Stimulated activated CD4-positive, alpha-beta T cell treated with anti-CD3 and anti-CD28 coated beads, Interleukin-4, amount 100 ng/mL, for 1 hour (primary cell): ENCODE results near the gene PRIM2.
"Not testable (repeated sequence)": the region's sequence is repeated elsewhere in the genome, so short reads cannot be mapped to it uniquely, and the experiment has no call there.

Experiments
- DNase-seq: peaks from one replicate; pipeline ENCODE4 v3.0.0-alpha.2; 2020

PRIM2 gene

DNA sequence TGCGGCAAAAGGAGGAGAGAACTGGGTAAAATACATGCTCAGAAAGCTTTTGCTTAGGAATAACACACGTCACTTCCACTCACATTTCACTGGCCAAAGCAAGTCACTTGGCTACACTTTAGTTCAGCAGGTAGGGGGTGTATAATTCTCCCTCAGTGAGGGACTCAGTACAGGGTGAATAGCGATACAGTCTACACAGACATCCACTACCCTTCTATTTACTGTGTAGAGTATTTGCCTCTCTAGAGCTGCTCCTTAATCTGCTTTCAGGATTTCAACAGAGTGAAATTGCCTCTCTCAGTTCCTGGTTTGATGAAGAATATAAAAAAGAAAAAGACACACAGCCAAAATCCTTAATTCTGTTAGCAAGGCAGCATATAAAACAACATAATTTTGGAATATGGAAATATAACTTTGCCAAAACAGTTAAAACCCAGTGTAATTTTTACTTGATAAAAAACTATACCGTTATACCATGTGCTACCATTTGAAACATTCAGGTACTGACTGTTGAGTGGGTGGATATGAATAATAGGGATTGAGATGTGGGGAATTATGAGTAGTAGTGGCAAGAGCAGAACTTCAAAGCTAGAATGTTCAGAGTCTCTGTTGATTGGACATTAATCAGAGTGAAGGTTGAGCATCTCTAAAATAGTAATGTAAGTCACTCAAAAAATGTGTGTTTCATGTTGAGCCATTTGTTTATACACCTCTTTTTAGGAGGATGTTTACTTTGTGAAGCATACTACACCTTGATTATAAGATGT, 51.7 kb downstream of the PRIM2 start:
- not testable (repeated sequence) for DNase-seq

GRCh38 chr6:57371779-57372178, 54.3 kb downstream of the PRIM2 start:
- DNase-seq, result not testable (repeated sequence)

- not testable (repeated sequence) for DNase-seq
Observed at GRCh38 chr6:57374764-57375163, 57.3 kb downstream of the PRIM2 start.

GRCh38 chr6:57376083-57376482, 58.7 kb downstream of the PRIM2 start:
- DNase-seq, result not testable (repeated sequence)

GRCh38 chr6:57389038-57389592, 71.7 kb downstream of the PRIM2 start:
- not testable (repeated sequence) for DNase-seq

DNA sequence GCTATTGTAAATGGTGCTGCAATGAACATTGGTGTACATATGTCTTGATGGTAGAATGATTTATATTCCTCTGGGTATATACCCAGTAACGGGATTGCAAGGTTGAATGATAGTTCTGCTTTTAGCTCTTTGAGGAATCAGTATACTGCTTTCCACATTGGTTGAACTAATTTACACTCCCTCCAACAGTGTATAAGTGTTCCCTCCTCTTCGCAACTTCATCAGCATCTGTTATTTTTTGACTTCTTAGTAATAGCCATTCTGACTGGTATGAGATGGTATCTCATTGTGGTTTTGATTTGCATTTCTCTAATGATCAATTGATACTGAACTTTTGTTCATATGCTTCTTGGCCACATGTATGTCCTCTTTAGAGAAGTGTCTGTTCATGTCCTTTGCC, 73.4 kb downstream of the PRIM2 start:
- not testable (repeated sequence) for DNase-seq

GRCh38 chr6:57392047-57392446, 74.6 kb downstream of the PRIM2 start:
- DNase-seq, result not testable (repeated sequence)

DNA sequence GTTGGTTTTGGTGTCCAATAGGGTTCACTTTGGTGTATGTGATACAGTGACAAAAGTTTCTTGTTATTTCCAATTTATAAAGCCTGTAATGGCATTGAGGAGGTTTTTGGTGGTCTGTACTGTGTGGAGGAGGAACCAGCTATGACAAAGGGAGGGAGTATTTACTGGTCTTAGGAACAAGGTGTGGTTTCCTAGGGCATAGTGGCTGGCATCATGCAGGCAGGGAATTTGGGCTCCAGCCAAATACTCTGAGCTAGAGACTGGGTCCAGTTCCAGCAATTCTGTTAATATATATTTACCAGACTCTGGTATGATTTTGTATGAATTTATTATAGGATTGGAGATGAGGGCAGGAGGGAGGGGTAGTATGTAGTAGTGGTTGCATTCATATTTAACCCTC, 101.9 kb downstream of the PRIM2 start:
- not testable (repeated sequence) for DNase-seq

DNA sequence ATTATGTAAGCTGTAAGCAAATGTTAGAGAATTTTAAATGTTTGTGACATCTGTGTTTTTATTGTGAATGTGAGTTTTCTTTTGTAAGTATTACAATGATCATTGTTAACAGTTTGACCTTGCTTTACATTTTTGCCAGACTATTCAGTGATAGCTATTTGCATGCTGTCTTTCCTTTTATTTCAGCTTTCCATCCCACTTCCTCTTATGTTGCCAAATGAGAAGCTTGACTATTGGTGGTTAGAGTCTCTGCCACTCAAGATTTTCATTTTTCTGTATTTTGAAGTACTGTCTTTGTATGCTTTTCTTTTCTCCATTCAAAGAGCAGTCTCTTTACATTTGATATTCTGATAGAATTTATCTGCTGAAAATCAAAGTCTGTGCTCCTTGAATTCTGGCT, 104.1 kb downstream of the PRIM2 start:
- DNase-seq, result no peak

GRCh38 chr6:57423468-57423867, 106.0 kb downstream of the PRIM2 start:
- no peak for DNase-seq

DNA sequence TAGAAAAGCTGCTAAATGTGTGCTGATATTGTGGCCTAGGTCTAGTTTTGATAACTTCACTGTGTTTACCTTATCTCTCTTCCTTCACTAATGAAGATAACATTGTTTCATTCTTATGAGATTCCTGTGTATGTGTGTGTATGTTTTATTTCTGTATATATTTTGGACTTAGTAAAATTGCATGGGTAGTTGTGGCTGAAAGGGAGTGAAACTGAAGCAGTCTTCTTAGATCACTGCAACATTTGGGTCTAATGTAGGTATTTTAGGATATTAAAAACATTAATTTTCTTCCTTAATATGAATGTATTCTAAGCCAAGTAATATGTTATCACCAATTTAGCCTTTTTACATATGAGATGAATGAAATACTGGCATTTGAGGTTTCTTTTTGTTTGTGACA, 114.3 kb downstream of the PRIM2 start:
- DNase-seq, result not testable (repeated sequence)

GRCh38 chr6:57432157-57432556, 114.7 kb downstream of the PRIM2 start:
- DNase-seq, result no peak

DNA sequence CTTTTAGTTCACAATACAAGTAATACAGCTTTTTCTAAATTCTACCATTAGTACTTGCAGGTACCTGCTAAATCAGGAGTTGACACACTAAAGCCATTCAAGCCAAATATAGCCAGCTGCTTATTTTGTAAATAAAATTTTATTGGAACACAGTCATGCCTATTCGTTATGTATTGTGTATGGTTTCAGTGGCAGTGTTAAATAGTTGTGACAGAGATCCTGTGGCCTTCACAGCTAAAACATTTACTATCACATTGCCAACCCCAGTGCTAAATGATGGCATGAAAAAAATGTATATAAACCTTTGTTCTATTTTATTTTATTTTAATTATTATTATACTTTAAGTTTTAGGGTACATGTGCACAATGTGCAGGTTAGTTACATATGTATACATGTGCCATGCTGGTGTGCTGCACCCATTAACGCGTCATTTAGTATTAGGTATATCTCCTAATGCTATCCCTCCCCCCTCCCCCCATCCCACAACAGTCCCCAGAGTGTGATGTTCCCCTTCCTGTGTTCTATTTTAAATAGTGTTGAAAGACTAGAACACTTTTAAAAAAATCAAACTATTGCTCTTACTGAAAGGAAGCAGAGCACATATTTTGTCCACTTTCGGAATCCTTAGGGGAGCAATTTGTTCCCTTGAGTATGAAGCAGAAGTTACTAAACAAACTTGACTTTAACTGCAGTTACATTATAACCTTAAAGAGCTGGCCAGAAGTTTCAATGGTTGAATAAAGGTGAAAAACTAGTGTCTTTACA, 115.7 kb downstream of the PRIM2 start:
- no peak for DNase-seq

DNA sequence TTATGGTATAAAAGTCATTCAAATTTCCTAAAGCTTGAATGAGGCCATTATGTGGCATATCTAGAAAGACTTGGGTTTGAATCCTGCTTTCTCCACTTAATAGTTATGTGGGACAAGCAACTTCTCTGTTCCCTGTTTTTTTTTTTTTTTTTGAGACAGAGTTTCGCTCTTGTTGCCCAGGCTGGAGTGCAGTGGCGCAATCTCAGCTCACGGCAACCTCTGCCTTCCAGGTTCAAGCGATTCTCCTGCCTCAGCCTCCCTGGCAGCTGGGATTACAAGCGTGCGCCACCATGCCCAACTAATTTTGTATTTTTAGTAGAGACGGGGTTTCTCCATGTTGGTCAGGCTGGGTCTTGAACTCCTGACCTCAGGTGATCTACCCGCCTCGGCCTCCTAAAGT, 116.4 kb downstream of the PRIM2 start:
- DNase-seq, result not testable (repeated sequence)

DNA sequence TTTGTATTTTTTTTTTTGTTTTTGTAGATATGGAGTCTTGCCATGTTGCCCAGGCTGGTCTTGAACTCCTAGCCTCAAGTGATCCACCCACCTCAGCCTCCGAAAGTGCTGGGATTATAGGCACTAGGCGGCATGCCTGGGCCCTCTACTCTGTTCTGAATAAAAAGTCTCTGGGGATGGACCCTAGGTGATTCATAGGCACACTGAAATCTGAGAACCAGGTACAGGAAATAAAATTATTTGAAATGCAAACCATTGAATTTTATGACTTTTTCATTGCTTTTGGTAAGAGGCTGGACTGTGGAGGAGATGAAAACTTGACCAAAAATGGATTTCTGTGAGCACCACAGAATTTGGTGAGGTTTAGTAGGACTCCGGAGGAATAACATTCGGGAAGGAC, 117.5 kb downstream of the PRIM2 start:
- DNase-seq, result no peak

DNA sequence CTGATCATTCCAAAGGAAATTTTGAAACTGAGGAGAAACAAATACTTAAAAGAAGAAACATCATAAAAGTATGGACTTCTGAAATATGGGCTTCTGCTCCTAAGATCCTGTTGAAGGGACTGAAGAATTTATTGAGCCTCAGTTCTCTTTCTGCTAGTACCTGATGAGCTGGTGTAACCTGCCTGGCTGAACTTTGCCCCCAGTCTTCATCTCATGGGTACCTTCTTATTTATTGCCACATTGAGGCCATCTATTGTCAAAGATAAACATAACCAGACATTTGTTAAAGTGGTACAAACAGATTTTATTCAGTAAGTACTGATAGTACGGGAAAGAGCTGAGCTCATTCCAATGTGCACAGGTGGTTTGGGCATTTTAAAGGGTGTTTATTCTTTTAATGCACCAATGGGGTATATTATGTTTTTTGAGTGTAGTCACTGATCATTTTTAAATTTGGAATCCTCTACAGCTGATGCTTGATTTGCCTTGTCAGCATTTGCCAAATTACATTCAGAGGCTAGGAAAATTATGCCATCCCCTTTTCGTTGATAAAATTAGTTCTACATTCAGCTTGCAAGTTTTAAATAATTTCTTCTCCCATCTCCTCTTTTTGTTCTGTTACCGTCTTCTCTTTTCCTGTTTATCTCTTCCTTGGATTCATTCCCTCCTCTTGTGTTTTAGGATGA, 118.2 kb downstream of the PRIM2 start:
- no peak for DNase-seq

DNA sequence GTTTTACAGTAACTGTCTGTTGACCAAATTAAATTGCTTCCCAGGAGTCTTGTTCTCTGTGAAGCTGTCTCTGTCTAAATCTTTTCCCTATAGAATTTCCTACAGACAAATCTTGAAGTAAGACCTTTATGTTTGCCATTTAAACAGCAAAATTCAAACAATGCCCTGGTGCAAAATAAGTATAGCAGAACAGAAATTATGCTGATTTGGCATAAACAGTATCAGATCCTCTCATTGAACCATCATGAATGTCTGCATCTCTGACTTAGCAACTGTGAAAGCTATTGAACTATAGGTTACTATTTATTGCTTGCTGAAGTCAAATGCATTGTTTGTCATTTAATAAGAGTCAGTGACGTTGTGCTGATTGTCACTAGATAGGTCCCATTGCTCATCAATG, 123.3 kb downstream of the PRIM2 start:
- not testable (repeated sequence) for DNase-seq

DNA sequence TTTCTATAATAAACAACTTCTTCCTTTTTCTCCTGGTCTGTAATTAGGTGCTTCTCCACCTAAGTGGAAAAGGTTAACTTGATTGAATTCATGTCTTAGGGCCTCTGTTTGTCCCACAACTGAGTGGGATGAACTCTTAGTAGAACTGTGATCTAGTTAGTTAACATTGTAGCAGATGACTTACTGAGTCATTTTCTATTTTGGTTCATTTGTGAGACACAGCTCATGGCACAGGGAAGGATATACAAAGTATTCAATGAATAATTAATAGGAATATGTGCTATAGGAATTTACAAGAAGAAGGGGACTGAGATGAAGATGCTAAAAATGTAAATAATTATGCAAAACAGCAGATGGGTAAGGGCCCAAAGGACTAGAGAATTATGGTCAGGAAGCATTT, 124.7 kb downstream of the PRIM2 start:
- not testable (repeated sequence) for DNase-seq

DNA sequence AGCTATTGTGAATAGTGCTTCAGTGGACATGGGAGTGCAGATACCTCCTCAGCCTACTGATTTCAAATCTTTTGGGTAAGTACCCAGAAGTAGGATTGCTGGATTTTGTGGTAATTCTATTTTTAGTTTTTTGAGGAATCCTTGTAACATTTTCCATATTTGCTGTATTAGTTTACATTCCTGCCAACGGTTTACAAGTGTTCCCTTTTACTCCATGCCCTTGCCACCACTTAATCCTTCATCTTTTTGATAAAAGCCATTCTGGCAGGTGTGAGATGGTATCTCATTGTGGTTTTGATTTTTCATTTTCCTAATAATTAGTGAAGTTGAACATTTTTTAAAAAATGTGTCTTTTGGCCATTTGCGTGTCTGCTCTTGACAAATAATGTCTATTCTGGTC, 125.8 kb downstream of the PRIM2 start:
- not testable (repeated sequence) for DNase-seq

- not testable (repeated sequence) for DNase-seq
Observed at GRCh38 chr6:57444787-57445186, 127.4 kb downstream of the PRIM2 start.

GRCh38 chr6:57445379-57445778, 127.9 kb downstream of the PRIM2 start:
- not testable (repeated sequence) for DNase-seq

DNA sequence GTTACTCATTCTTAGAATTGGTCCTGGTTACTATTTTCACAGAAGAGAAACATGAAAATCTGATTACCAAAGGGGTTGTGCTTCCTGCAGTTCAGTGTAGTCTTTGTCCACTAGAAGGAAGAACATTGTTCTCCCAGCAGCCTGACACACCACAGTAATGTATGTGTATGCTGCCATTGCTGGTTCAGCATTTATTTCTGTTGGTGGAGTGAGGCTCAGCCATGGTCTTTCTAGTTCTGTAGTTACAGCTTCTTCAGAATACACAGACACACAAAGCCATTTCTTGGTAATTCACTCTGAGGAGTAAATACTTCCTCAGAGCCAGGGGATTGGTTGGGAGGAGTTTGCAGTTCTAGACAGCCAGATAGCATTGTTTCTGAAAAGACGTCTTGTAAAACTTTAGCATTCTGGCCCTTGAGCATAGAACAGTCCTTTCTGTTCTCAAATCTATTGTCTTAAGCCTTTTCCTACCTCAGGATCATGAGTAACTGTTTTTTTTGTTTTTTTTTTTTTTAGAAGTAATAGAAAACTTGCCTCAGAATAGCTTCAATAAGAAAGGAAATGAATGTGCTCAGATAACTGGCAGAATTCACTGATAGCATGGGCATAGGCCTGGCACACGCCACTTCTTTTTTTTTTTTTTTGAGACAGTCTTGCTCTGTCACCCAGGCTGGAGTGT, 128.5 kb downstream of the PRIM2 start:
- not testable (repeated sequence) for DNase-seq
